GM12873 (cell line): ENCODE results near the gene WNT1.

Source experiments
- CTCF ChIP-seq: IDR thresholded peaks from 2 replicates; pipeline ENCODE4 v1.5.1; 2012; ENCODE audit warnings: low read depth, mild to moderate bottlenecking, moderate library complexity, low read length, control low read depth; ENCODE audit not compliant: insufficient read depth; ENCODE audit errors: missing control alignments

WNT1 gene

GRCh38 chr12:48978291-48978740, at the start of gene WNT1:
TSS of gene WNT1 (plus strand) at chr12:48978322. CDS start at chr12:48978651, 329 bp downstream.
- TF ChIP-seq CTCF: no peak

DNA sequence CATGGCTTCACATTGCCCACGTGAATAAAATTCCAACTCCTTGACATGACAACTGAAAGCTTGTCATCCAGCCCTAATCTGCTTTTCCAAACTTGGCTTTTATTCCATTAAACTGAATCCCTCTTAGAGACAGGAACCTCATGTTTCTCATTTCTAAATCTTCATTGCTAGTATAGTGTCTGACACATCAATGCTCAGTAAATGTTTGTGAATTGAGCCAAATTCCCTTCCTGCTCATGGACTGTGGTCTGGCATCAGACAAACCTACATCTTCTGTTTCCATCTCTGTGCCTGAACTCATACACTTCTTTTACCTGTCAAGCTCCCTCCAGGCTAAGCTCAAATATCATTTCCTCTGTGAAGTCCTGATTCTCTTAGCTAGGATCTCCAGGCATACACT, 48.6 kb upstream of the WNT1 start:
- no peak for TF ChIP-seq CTCF

DNA sequence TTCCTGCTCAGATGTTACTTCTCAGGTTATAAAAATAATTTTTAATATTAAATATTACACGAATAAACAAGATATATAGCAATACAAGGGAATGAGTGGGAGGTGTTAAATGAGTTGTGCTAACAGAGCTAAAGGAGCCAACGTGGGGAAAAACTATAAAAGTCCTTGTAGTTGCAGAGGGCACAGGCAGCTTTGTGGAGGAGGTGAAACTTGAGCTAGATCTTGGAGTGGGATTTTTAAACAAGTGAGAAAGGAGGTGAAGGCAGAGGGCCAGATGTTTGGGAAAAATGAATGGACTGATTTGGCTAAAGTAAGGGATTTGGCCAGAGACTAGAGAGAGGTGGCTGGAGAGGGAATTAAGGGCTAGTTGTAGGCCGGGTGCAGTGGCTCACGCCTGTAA, 47.6 kb upstream of the WNT1 start:
- TF ChIP-seq CTCF: no peak

DNA sequence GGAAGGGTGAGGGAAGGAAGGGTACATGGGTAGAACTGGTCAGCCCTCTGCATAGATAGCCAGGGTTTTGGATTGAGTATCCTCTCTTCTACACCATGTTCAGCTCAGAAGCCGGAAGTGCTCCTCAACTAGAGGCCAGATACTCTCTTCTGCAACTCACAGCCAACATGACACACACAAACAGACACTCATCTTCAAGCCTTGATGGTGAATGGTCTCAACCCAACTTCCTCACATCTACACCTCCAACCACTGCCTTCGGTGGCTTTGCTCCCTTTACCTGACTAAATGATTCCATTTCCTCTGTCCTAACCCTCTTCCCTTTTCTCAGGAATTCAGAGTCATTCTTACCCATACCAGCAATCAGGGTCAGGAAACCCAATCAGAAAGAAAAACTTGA, 45.2 kb upstream of the WNT1 start:
- TF ChIP-seq CTCF: no peak

GRCh38 chr12:48933664-48934311, 44.3 kb upstream of the WNT1 start:
- no peak for TF ChIP-seq CTCF

DNA sequence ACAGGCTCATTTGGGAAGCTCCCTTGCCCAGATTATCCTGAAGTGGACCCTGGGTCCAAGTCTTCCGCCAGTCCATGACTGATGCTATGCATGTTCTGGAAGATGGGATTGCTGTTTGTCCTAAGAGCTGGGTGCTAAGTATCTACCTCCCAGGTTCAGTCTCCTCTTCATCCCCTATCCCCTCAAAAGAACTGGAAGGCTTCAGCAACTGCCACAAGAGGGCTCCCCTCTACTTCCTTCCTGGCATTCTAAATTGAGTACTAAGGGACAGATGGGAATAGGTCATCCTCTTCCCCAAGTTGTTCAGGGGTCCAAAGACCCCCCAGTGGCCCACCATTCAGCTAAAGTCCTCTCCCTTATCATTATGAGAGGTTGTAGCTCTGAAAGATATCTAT, 43.8 kb upstream of the WNT1 start:
- peak; percentile 38 for TF ChIP-seq CTCF

DNA sequence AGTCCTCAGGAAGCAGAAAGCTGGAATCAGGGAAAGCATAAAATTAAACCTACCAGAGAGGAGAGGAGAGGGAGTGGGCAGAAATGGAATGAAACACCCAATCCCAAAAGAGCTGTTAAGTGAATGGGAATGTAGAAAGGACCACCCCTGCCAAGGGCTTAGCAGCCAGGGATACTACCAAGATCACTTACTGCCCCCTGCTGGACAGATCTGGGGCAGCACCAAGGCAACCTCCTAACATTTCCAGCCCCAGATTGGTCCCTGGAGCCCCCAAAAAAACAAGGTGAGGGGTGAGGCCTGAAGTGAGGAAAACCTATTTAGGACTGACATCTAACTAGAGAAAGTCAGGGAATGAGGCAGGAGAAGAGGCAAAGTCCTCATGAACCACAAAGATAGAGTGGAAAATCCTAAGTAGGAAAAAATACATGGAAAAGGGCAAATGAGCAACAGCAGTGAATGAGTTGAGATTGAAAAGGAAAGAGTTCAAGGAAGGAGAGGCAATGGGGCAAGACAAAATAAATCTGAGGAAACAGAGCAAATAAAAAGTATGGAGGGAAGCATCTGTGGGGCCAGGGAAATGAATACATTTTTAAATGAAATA, 41.6 kb upstream of the WNT1 start:
- peak; percentile 95 for TF ChIP-seq CTCF
